Myocyte (in vitro differentiated cells): ENCODE data around the gene MRPL33. TPM values are rescaled to one million over a fixed set of nuclear protein-coding genes. Genes with fewer than 3 reads are reported as not detected.

Experiments used
- DNase-seq: peaks from one replicate; pipeline ENCODE4 v3.0.0-alpha.2; 2012; ENCODE audit warnings: low read depth
- total RNA-seq: library from RNA; depleted of rRNA; stranded (reverse); fragments of >200 nt; gene quantifications from 2 replicates; pipeline ENCODE4 v1.2.3, GENCODE V29; 2014

Gene MRPL33
- total RNA-seq, 1 donor from 2014 or later = 134 TPM

DNA sequence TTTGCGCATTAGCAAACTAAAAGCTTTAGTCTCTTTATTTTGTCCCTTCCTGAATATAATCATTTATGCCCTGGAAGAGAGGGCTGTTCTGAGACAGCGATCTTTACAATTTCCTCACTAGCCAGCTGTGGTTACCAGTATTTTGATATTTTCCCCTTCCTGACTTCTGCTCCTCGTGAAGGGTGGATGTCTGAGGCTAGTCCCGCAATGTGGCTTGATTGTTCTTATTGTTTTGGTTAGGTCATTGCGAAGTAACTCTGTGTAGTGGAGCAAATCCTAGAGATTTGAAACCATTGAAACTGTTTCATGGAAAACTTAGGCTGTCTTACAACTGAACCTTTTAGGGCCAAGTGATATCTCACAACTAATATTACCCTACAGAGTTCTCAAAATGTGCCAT, 2.4 kb downstream of the MRPL33 start:
- DNase-seq = no peak

- DNase-seq = peak; percentile 54
These were observed 4.6 kb downstream of the MRPL33 start for GRCh38 chr2:27776097-27776496.

DNA sequence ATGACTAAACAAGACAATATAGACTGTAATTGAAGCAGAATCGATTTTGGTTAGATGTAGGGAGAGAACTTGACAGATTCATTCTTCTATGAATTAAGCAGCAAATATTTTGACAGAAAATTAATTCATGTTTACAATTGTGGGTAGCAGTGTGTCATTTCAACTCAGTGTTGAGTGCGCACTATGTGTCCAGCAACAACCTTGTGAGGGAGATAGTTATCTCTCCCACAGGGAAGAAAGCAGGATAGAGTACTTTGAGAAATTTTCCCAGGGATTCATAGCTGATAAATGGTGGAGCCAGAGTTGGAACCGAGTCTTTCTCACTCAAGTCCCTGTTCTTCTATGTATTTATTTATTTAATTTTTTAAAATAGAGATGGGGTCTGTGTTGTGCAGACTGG, 5.2 kb downstream of the MRPL33 start:
- DNase-seq = no peak

GRCh38 chr2:27779417-27780055, 8.0 kb downstream of the MRPL33 start:
- DNase-seq = no peak

DNA sequence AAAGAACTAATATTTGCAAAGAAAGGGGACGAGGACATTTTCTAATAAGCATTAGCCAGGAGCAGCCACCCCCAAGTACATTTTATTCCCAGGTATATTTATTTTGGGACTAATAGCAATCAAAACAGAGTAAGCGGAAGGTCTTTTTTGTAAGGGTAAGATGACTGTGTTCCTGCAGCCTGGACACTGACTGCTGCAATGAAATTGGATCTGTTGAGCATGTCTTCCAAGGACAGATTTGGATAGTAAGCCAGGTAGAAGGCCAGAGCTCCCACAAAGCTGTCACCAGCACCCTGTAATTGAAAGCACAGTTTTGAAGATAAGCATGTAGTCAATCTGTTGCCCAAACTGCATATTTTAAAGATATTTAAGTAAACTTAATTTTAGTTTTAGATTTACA, 10.0 kb downstream of the MRPL33 start:
- DNase-seq = no peak

- DNase-seq = no peak
These were observed 11.2 kb downstream of the MRPL33 start for GRCh38 chr2:27782701-27783100.

DNA sequence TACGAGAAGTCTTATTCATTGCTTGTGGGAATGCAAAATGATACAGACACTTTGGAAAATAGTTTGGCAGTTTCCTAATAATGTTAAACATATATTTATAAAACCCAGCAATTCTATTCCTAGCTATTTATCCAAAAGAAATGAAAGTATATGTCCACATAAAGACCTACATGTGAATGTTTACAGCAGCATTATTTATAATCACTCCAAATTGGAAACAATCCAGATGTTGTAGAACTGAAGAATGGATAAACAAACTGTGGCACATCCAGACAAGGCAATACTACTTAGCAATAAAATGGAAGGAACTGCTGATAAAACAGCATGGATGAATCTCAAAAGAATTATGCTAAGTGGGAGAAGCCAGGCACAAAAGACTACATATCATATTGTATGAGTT, 19.3 kb downstream of the MRPL33 start:
- DNase-seq = no peak

DNA sequence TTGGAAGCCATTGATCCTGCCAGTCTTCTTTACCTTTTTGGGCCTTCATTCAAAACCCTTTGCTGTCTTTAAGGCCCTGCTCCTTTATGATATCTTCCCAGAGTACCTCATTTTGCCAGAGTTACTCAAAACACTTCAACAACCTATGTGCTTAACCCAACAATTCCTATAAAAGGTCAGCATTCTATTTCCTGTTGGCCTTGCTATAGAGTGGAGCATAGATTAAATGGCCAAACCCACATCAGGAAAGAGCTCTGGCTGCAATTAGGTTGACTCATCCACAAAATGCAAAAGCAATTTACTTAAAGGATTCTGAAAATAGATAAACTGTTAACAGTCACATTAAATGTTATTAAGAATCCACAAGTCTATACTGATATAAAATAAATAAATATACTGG, 21.2 kb downstream of the MRPL33 start:
- no peak for DNase-seq

DNA sequence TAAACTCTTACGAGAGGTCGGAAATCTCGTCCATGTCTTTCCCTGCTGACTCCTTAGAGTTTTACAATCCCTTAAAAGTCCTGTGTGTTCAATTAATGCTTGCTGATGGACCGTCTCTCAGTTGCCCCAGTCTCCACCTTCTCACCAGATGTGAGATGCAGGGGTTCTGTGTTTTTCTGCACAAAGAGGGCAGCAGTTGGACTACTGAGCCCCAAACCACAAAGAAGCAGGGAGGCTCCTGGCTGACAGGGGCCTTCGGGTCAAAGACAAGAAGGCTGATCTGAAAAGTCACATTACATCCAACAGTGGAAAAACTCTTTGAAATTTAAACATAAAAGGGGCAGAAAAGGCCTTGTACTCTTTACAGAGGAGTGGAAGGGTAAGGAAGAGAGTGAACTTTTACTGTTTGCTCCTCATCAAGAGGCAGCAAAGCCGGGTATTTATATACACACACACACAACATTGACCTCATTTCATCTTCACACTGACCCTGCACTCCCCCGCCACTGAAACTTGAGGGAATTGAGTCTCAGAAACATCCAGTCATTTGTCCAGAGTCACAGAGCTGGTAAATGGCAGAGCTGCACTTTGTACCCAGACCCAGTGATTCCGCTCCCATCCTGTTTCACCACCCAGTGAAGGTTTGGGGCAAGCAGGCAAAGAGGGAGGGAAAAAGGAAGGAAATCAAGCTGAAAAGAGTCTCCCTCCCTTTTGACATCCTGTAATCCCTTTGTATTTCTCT, 23.7 kb downstream of the MRPL33 start:
- DNase-seq = peak; percentile 10

DNA sequence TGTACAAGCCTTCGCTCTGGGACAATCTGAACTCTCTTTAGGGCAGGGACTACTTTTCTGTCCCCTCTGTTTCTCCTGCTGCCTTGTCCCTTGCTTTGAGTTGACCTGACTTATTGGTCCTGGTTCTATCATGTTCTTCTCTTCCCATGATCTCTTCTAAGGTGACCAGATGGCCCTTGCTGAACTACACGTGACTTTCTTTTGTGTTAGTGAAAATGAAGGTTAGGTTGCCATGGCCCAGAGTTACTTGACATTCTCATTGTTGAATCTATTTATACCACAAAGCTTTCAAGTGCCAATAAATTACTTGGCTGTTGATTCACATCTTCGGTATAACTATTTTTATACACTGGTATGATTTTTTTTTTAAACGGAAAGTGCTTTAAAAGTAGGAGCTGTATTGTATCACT, 24.4 kb downstream of the MRPL33 start:
- DNase-seq = peak; percentile 79

- DNase-seq = peak; percentile 28
These were observed 25.6 kb downstream of the MRPL33 start for GRCh38 chr2:27796791-27797765.

DNA sequence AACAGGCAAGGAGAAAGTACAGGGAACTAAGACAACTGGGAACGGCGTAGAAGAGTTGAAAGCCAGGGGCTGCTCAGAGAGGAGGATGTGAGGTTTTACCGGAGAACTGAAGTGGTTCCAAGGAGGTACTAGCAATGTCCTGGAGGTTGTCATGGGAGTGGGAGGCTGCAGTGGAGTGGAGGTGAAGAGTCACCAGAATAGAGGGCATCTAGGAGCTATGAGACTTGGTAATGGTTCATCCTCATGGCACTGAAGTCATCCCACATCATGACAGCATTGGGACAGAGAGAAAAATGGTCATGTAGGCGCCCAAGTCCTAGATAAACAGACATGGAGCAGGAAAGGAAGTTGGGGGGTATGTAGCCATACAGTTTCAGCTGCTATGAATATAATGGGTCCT, 26.3 kb downstream of the MRPL33 start:
- DNase-seq = no peak

GRCh38 chr2:27798486-27798885, 27.0 kb downstream of the MRPL33 start:
- no peak for DNase-seq

GRCh38 chr2:27798948-27799645, 27.6 kb downstream of the MRPL33 start:
- peak; percentile 99 for DNase-seq

- no peak for DNase-seq
These were observed 28.1 kb downstream of the MRPL33 start for GRCh38 chr2:27799646-27800010.

- peak; percentile 78 for DNase-seq
These were observed 29.3 kb downstream of the MRPL33 start for GRCh38 chr2:27800856-27801255.

GRCh38 chr2:27802547-27802946, 31.0 kb downstream of the MRPL33 start:
- no peak for DNase-seq

DNA sequence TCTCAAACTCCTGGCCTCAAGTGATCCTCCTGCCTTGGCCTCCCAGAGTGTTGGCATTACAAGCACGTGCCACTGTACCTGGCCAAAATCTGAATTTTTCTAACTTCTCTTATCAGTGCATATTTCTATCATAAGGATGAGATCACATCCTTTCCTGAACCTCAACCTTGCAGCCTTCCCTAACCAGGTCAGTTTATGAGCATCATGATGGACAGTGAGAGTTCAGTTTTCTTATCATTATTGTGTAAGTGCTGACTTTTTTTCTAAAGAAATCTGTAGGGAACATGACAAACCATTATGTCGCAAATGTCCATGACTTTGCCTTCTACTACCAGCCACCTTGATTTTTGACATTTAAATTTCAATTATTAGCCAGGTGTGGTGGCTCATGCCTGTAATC, 31.5 kb downstream of the MRPL33 start:
- DNase-seq = no peak

DNA sequence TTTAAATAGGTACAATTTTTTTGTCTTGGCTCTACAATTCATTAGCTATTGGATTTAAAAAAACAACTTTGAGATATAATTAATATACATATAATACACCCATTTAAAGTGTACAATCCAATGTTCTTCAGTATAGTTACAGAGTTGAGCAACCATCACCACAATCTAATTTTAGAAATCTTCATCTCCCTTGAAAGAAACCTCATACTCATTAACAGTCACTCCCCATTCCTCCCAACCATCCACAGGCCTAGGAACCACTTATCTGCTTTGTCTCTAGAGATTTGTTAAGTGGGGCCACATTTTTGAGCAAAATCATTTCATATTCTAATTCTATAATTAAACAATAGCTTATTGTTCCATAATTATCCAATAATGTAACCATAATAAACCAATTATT, 32.6 kb downstream of the MRPL33 start:
- peak; percentile 75 for DNase-seq

GRCh38 chr2:27805180-27805579, 33.7 kb downstream of the MRPL33 start:
- no peak for DNase-seq

- DNase-seq = no peak
These were observed 35.0 kb downstream of the MRPL33 start for GRCh38 chr2:27806311-27807059.
